ENCODE measurements around the gene MYO10. TPM values are rescaled to one million over a fixed set of nuclear protein-coding genes. Genes with fewer than 3 reads are reported as not detected.

MYO10 gene
- polyA plus RNA-seq, 3 donors: 0.23 to 1.1 (median 0.35) TPM

DNA sequence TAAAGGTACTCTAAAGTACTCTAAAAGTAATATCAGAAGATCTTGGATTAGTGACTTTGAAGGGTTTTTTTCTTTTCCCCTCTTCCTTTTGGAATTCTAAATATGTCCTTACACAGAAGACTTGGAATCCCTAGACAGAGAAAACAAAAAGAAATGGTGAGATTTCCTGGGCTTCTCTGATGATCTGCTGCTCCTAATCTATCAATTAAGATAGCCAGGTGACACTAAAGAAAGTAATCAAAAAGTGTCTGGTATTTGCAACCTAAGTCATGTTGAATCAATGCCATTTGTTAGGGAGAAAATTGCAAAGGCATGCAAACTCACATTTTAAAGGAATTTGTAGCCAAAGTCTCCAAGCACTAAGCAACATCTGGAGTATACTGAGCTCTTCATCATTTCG, 29.5 kb upstream of the MYO10 start:
- no peak overlapping the region for H3K4me2 ChIP-seq (replicated peaks; ENCODE audit: extremely low read depth, low read length, poor library complexity, severe bottlenecking)
- H2AFZ ChIP-seq (ENCODE audit: insufficient read depth, low read depth, low read length, poor library complexity, severe bottlenecking): no peak overlapping the region
- H3K27ac ChIP-seq (ENCODE audit: low read depth in 1 of 2, low read length in 2 of 2): no peak overlapping the region
- H3K4me3 Mint-ChIP-seq: no peak overlapping the region
- H3K27me3 ChIP-seq (ENCODE audit: control insufficient read depth in 2 of 2, insufficient read depth in 2 of 2, low read length in 2 of 2): peaks cover 0 to 3% of the 10 kb centered on the region in 2 donors
- H3K4me1 ChIP-seq (ENCODE audit: control insufficient read depth in 1 of 2, insufficient read depth in 2 of 2, low read length in 2 of 2): no peaks in the 10 kb centered on the region
- H3K9me3 Mint-ChIP-seq: peaks cover 0 to 5% (median 0%) of the 10 kb centered on the region in 7 donors
- intact Hi-C loops (cut with micrococcal nuclease): no loop called here
- H3K9me3 ChIP-seq (replicated peaks in 1 of 2; ENCODE audit: control insufficient read depth in 1 of 2, insufficient read depth in 1 of 2, low read length in 2 of 2): no peaks in the 10 kb centered on the region
- no peaks in the 10 kb centered on the region for H3K36me3 ChIP-seq (replicated peaks in 1 of 2; ENCODE audit: control insufficient read depth in 1 of 2, insufficient read depth in 2 of 2, low read length in 2 of 2)
- DNase-seq: no peak
- no peak overlapping the region for H3K4me3 ChIP-seq (replicated peaks in 1 of 3; ENCODE audit: low read depth in 2 of 3, low read length in 3 of 3)
- WGBS (ENCODE audit: insufficient coverage): no CpG with 5 or more reads among the region's 1 CpG
- no peaks in the 10 kb centered on the region for H4K20me1 ChIP-seq (ENCODE audit: insufficient read depth, low read length)
- TF ChIP-seq, protein P1, sequence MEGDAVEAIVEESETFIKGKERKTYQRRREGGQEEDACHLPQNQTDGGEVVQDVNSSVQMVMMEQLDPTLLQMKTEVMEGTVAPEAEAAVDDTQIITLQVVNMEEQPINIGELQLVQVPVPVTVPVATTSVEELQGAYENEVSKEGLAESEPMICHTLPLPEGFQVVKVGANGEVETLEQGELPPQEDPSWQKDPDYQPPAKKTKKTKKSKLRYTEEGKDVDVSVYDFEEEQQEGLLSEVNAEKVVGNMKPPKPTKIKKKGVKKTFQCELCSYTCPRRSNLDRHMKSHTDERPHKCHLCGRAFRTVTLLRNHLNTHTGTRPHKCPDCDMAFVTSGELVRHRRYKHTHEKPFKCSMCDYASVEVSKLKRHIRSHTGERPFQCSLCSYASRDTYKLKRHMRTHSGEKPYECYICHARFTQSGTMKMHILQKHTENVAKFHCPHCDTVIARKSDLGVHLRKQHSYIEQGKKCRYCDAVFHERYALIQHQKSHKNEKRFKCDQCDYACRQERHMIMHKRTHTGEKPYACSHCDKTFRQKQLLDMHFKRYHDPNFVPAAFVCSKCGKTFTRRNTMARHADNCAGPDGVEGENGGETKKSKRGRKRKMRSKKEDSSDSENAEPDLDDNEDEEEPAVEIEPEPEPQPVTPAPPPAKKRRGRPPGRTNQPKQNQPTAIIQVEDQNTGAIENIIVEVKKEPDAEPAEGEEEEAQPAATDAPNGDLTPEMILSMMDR (IDR thresholded peaks at IDR 0.05): no peak
- no peaks in the 10 kb centered on the region for H3K79me2 ChIP-seq (ENCODE audit: insufficient read depth, low read length)
- no peak overlapping the region for H3K9ac ChIP-seq (ENCODE audit: insufficient read depth, low read length, poor library complexity, severe bottlenecking)
- no peak overlapping the region for H3K27ac Mint-ChIP-seq
- H3K27me3 Mint-ChIP-seq (ENCODE audit: low read depth in 3 of 3): peaks cover 11 to 17% (median 17%) of the 10 kb centered on the region in 3 donors
- H3K4me1 Mint-ChIP-seq: no peaks in the 10 kb centered on the region
- no peaks in the 10 kb centered on the region for H3K36me3 Mint-ChIP-seq

DNA sequence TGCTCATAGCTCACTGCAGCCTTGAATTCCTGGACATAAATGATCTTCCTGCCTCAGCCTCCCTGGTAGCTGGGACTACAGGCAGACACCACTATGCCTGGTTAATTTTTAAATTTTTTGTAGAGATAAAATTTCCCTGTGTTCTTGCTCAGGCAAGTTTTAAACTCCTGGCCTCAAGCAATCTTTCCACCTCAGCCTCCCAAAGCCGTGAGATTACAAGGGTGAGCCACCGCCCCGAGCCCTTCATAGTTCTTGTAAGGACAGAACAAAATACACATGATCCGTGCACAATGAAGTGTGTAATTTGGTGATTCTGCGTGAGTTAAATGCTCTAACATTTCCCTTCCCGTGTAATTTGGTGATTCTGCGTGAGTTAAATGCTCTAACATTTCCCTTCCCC, 27.7 kb upstream of the MYO10 start:
- no peaks in the 10 kb centered on the region for H3K9me3 ChIP-seq (replicated peaks in 1 of 2; ENCODE audit: control insufficient read depth in 1 of 2, insufficient read depth in 1 of 2, low read length in 2 of 2)
- peaks cover 0 to 7% (median 0%) of the 10 kb centered on the region in 7 donors for H3K9me3 Mint-ChIP-seq
- H3K27ac ChIP-seq (ENCODE audit: low read depth in 1 of 2, low read length in 2 of 2): no peak overlapping the region
- no peak for DNase-seq
- H3K4me2 ChIP-seq (replicated peaks; ENCODE audit: extremely low read depth, low read length, poor library complexity, severe bottlenecking): no peak overlapping the region
- H3K4me3 ChIP-seq (replicated peaks in 1 of 3; ENCODE audit: low read depth in 2 of 3, low read length in 3 of 3): no peak overlapping the region
- H4K20me1 ChIP-seq (ENCODE audit: insufficient read depth, low read length): no peaks in the 10 kb centered on the region
- H3K9ac ChIP-seq (ENCODE audit: insufficient read depth, low read length, poor library complexity, severe bottlenecking): no peak overlapping the region
- H3K4me1 Mint-ChIP-seq: no peaks in the 10 kb centered on the region
- H3K36me3 ChIP-seq (replicated peaks in 1 of 2; ENCODE audit: control insufficient read depth in 1 of 2, insufficient read depth in 2 of 2, low read length in 2 of 2): no peaks in the 10 kb centered on the region
- no peaks in the 10 kb centered on the region for H3K4me1 ChIP-seq (ENCODE audit: control insufficient read depth in 1 of 2, insufficient read depth in 2 of 2, low read length in 2 of 2)
- peaks cover 0 to 3% of the 10 kb centered on the region in 2 donors for H3K27me3 ChIP-seq (ENCODE audit: control insufficient read depth in 2 of 2, insufficient read depth in 2 of 2, low read length in 2 of 2)
- no peak overlapping the region for H2AFZ ChIP-seq (ENCODE audit: insufficient read depth, low read depth, low read length, poor library complexity, severe bottlenecking)
- WGBS (ENCODE audit: insufficient coverage): no CpG with 5 or more reads among the region's 7 CpGs
- H3K4me3 Mint-ChIP-seq: no peak overlapping the region
- H3K79me2 ChIP-seq (ENCODE audit: insufficient read depth, low read length): no peaks in the 10 kb centered on the region
- intact Hi-C loops (cut with micrococcal nuclease): no loop called here
- peaks cover 9 to 16% (median 13%) of the 10 kb centered on the region in 3 donors for H3K27me3 Mint-ChIP-seq (ENCODE audit: low read depth in 3 of 3)
- TF ChIP-seq, protein P1 (IDR thresholded peaks at IDR 0.05): no peak
- no peaks in the 10 kb centered on the region for H3K36me3 Mint-ChIP-seq
- H3K27ac Mint-ChIP-seq: no peak overlapping the region
